ENCODE results near the gene SLC20A1. TPM values are rescaled to one million over a fixed set of nuclear protein-coding genes. Genes with fewer than 3 reads are reported as not detected.

Gene SLC20A1
- total and polyA plus RNA-seq, 2 of the 4 experiments (the other 2 are of a cell fraction), result 93.6 to 94.1 TPM

DNA sequence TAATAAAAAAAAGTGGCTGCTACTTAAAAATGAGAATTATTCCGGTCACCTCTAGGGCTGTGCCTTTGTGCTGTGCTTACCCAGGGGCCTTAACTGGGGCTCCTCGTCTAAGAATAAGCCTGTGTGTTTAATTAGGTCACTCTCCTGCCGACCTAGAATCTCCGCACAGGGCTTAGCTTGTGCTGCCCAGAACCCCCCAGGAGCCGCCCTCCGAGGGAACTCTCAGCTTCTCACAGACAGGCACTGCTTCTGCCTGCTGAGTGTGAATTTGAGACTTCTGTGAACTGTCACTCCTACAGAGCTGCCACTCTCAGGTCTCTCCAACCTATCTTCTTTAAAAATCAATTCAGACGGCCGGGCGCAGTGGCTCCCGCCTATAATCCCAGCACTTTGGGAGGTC, 63.2 kb downstream of the SLC20A1 start:
- H4K91ac ChIP-seq (ENCODE audit: insufficient read depth, low read depth, low read length), result no peak overlapping the region
- H3K36me3 ChIP-seq (ENCODE audit: control insufficient read depth, insufficient read depth, low read length), result no peaks in the 10 kb centered on the region
- in situ Hi-C loops (cut with MboI; ENCODE audit: low sequenced_read_pairs), result no loop called here
- no peak overlapping the region for H3K4ac ChIP-seq (ENCODE audit: low read depth, low read length)
- H2BK5ac ChIP-seq (ENCODE audit: low read depth, low read length, poor library complexity, severe bottlenecking), result no peak overlapping the region
- no peaks in the 10 kb centered on the region for H3K79me1 ChIP-seq (ENCODE audit: low read depth in 1 of 2, low read length in 2 of 2)
- H2BK15ac ChIP-seq (ENCODE audit: low read depth, low read length), result no peak overlapping the region
- no peak overlapping the region for H3K4me2 ChIP-seq (ENCODE audit: low read depth, low read length)
- H3K4me1 ChIP-seq (ENCODE audit: control insufficient read depth, insufficient read depth, low read length), result peaks cover 12% of the 10 kb centered on the region
- peaks cover 3% of the 10 kb centered on the region; the same call in 1 of the 2 replicates for H3K9me1 ChIP-seq (ENCODE audit: insufficient read depth, low read length)
- H2BK120ac ChIP-seq (ENCODE audit: low read depth, low read length), result no peak overlapping the region
- no peak overlapping the region for H3K23ac ChIP-seq (ENCODE audit: low read depth, low read length)
- H3K4me3 ChIP-seq (ENCODE audit: insufficient read depth, low read depth, low read length), result no peak overlapping the region
- no peak overlapping the region for H2AK9ac ChIP-seq (replicated peaks; ENCODE audit: low read depth, low read length, poor library complexity)
- H3K18ac ChIP-seq (ENCODE audit: low read depth, low read length), result no peak overlapping the region
- POLR2A ChIA-PET (ENCODE audit: unreplicated experiment), result no interaction called here
- CTCF ChIA-PET, result no interaction called here
- H3K14ac ChIP-seq (replicated peaks; ENCODE audit: low read depth, low read length), result no peak overlapping the region
- H2BK20ac ChIP-seq (ENCODE audit: low read depth, low read length), result no peak overlapping the region
- no peak overlapping the region for H3K9ac ChIP-seq (ENCODE audit: low read depth, low read length)
- no peak overlapping the region for H2AK5ac ChIP-seq (ENCODE audit: low read depth, low read length)
- BruUV-seq (replicated peaks), result no TSS peak
- no peaks in the 10 kb centered on the region for H4K20me1 ChIP-seq (ENCODE audit: insufficient read depth, low read length)
- no peak overlapping the region for H3K56ac ChIP-seq (ENCODE audit: extremely low read depth, insufficient read depth, low read length)
- intact Hi-C loops (cut with micrococcal nuclease), result no loop called here
- DNase-seq (no peak), ATAC-seq (ENCODE audit: low read depth) (no peak)
- no peaks in the 10 kb centered on the region for H3K9me3 ChIP-seq (ENCODE audit: control insufficient read depth, insufficient read depth, low read length)
- WGBS, 2 experiments (ENCODE audit: extremely low coverage in 2 of 2, insufficient read length in 1 of 2), result 70% methylated on average over 2 of the region's 10 CpGs; no CpG with 5 or more reads in 1 of the 2 experiments
- H3K27me3 ChIP-seq (ENCODE audit: control insufficient read depth, insufficient read depth, low read length), result peaks cover 3% of the 10 kb centered on the region; the same call in 1 of the 2 replicates
- H4K8ac ChIP-seq (ENCODE audit: low read depth in 2 of 2, low read length in 2 of 2), result no peak overlapping the region
- no peak overlapping the region for H4K5ac ChIP-seq (ENCODE audit: low read depth, low read length)
- no peak for TF ChIP-seq BHLHE40 (IDR thresholded peaks at IDR 0.05; ENCODE audit: low read depth, low read length)
- TF ChIP-seq RCOR1 (IDR thresholded peaks at IDR 0.05; ENCODE audit: insufficient replicate concordance, low read length), result no peak
- no peak for TF ChIP-seq MAFK (IDR thresholded peaks at IDR 0.05; ENCODE audit: low read depth, low read length)
- no peak for TF ChIP-seq MAZ (IDR thresholded peaks at IDR 0.05; ENCODE audit: borderline replicate concordance, low read depth, low read length)
- no peak for TF ChIP-seq CHD1 (IDR thresholded peaks at IDR 0.05; ENCODE audit: low read depth, low read length)
- TF ChIP-seq CTCF (conservative IDR thresholded peaks at IDR 0.05; ENCODE audit: low read depth, low read length), result no peak
- no peak for TF ChIP-seq SMC3 (IDR thresholded peaks at IDR 0.05; ENCODE audit: low read depth, low read length)
- no peak for TF ChIP-seq RFX5 (IDR thresholded peaks at IDR 0.05; ENCODE audit: low read depth, low read length)
- TF ChIP-seq RAD21 (IDR thresholded peaks at IDR 0.05; ENCODE audit: low read length), result no peak
- TF ChIP-seq POLR2A (IDR thresholded peaks at IDR 0.05; ENCODE audit: low read depth, low read length), result no peak
- TF ChIP-seq, protein P1, sequence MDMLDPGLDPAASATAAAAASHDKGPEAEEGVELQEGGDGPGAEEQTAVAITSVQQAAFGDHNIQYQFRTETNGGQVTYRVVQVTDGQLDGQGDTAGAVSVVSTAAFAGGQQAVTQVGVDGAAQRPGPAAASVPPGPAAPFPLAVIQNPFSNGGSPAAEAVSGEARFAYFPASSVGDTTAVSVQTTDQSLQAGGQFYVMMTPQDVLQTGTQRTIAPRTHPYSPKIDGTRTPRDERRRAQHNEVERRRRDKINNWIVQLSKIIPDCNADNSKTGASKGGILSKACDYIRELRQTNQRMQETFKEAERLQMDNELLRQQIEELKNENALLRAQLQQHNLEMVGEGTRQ (IDR thresholded peaks at IDR 0.05; ENCODE audit: low read depth, low read length), result no peak
- TF ChIP-seq MXI1 (IDR thresholded peaks at IDR 0.05; ENCODE audit: borderline replicate concordance, low read depth, low read length), result no peak
- no peak for TF ChIP-seq FOS (IDR thresholded peaks at IDR 0.05; ENCODE audit: low read depth, low read length)
- no peak for TF ChIP-seq NFE2L2 (IDR thresholded peaks at IDR 0.05; ENCODE audit: low read depth, low read length)
- H3K27ac ChIP-seq (ENCODE audit: insufficient read depth, low read length), result no peak overlapping the region
- H2AFZ ChIP-seq (replicated peaks; ENCODE audit: low read length, poor library complexity), result no peak overlapping the region
- dilution Hi-C loops (cut with HindIII; ENCODE audit: low sequenced_read_pairs, unreplicated experiment), result no loop called here
